Astrocyte (in vitro differentiated cells and primary cell): Measurements from ENCODE around the gene ARAP1.

Source experiments
- EZH2 ChIP-seq: IDR thresholded peaks from 2 replicates; pipeline ENCODE4 v1.6.1; 2012; ENCODE audit warnings: mild to moderate bottlenecking, low read length, inconsistent platforms; ENCODE audit not compliant: insufficient read depth
- TF ChIP-seq, protein P1 (sequence below): IDR thresholded peaks from 2 replicates; pipeline ENCODE4 v1.5.1; 2011; ENCODE audit warnings: low read depth, mild to moderate bottlenecking, inconsistent platforms, low read length, moderate library complexity; ENCODE audit not compliant: insufficient read depth

GRCh38 chr11:72706579-72706978 is 45.6 kb downstream of the ARAP1 start:
- TF ChIP-seq, protein P1, sequence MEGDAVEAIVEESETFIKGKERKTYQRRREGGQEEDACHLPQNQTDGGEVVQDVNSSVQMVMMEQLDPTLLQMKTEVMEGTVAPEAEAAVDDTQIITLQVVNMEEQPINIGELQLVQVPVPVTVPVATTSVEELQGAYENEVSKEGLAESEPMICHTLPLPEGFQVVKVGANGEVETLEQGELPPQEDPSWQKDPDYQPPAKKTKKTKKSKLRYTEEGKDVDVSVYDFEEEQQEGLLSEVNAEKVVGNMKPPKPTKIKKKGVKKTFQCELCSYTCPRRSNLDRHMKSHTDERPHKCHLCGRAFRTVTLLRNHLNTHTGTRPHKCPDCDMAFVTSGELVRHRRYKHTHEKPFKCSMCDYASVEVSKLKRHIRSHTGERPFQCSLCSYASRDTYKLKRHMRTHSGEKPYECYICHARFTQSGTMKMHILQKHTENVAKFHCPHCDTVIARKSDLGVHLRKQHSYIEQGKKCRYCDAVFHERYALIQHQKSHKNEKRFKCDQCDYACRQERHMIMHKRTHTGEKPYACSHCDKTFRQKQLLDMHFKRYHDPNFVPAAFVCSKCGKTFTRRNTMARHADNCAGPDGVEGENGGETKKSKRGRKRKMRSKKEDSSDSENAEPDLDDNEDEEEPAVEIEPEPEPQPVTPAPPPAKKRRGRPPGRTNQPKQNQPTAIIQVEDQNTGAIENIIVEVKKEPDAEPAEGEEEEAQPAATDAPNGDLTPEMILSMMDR, result no peak
- TF ChIP-seq EZH2, result no peak
